CD4-positive, CD25-positive, alpha-beta regulatory T cell (primary cell): ENCODE results near the gene CACNG1. TPM values are rescaled to one million over a fixed set of nuclear protein-coding genes. Genes with fewer than 3 reads are reported as not detected.

Source experiments
- ATAC-seq, 2 donors: fragments of 150-1000 bp; cut with Tn5 transposase; one replicate each; pipeline ENCODE4 v1.10.0; 2021; ENCODE audit warnings: low read depth in 2 of 2, moderate number of reproducible peaks in 2 of 2, moderate library complexity in 1 of 2
- DNase-seq, 3 donors: peaks; one replicate each; pipeline versions ENCODE4 v3.0.0 to v3.0.0-alpha.2; 2012 to 2022; ENCODE audit warnings: mixed read lengths in 1 of 3
- H3K27ac ChIP-seq: one replicate; pipeline ENCODE4 v1.7.0; 2013; ENCODE audit warnings: mild to moderate bottlenecking, low read length; ENCODE audit not compliant: insufficient read depth, poor library complexity, severe bottlenecking
- H3K27me3 ChIP-seq: one replicate; pipeline ENCODE4 v1.7.0; 2013; ENCODE audit warnings: low read length; ENCODE audit not compliant: control insufficient read depth, insufficient read depth
- H3K36me3 ChIP-seq: one replicate; pipeline ENCODE4 v1.7.0; 2013; ENCODE audit warnings: mild to moderate bottlenecking, low read length, moderate library complexity; ENCODE audit not compliant: control insufficient read depth, insufficient read depth
- H3K4me1 ChIP-seq: 2 replicates; pipeline ENCODE4 v1.7.0; 2013; ENCODE audit warnings: mild to moderate bottlenecking, low read length; ENCODE audit not compliant: insufficient read depth, control insufficient read depth, poor library complexity, severe bottlenecking
- H3K4me3 ChIP-seq: one replicate; pipeline ENCODE4 v1.7.0; 2013; ENCODE audit warnings: low read depth, mild to moderate bottlenecking, low read length, moderate library complexity
- H3K9me3 ChIP-seq, 2 experiments: 1 replicate in 1 of 2; 2 replicates in 1 of 2; pipeline ENCODE4 v1.7.0; 2013; ENCODE audit warnings: low read length in 2 of 2, mild to moderate bottlenecking in 1 of 2, moderate library complexity in 1 of 2; ENCODE audit not compliant: control insufficient read depth in 2 of 2
- H3K27ac Mint-ChIP-seq, 3 donors: one replicate each; pipeline ENCODE4 v1.8.0; 2020 to 2022; ENCODE audit warnings: mild to moderate bottlenecking in 3 of 3, mixed read lengths in 3 of 3, moderate library complexity in 2 of 3
- H3K27me3 Mint-ChIP-seq: one replicate; pipeline ENCODE4 v1.8.0; 2022; ENCODE audit warnings: mild to moderate bottlenecking, mixed read lengths
- H3K36me3 Mint-ChIP-seq: one replicate; pipeline ENCODE4 v1.8.0; 2020; ENCODE audit warnings: mixed read lengths
- H3K4me1 Mint-ChIP-seq, 4 donors: one replicate each; pipeline ENCODE4 v1.8.0; 2020 to 2022; ENCODE audit warnings: mixed read lengths in 4 of 4, mild to moderate bottlenecking in 1 of 4
- H3K4me3 Mint-ChIP-seq, 4 donors: one replicate each; pipeline ENCODE4 v1.8.0; 2020 to 2022; ENCODE audit warnings: mild to moderate bottlenecking in 4 of 4, mixed read lengths in 4 of 4, moderate library complexity in 3 of 4
- H3K9me3 Mint-ChIP-seq, 7 donors: one replicate each; pipeline ENCODE4 v1.8.0; 2020 to 2022; ENCODE audit warnings: mixed read lengths in 7 of 7, mild to moderate bottlenecking in 3 of 7, moderate library complexity in 2 of 7
- polyA plus RNA-seq, 4 donors: library from polyadenylated mRNA; unstranded; fragments of 300-500 nt; fragmentation: Illumina TruSeq; gene quantifications; one replicate each; pipeline ENCODE4 v1.2.3, GENCODE V29; 2021
- total RNA-seq: library from RNA; stranded (reverse); gene quantifications from one replicate; pipeline ENCODE4 v1.2.3, GENCODE V29; 2022

Gene CACNG1
- total and polyA plus RNA-seq, 5 donors from 2014 or later, result not detected

GRCh38 chr17:67030641-67031040 is 13.7 kb upstream of the CACNG1 start:
- Histone ChIP-seq H3K27me3 (no peaks in the 10 kb centered on the region), H3K4me1 (no peaks in the 10 kb centered on the region), H3K27ac (no peak overlapping the region), H3K4me3 (no peak overlapping the region), H3K36me3 (no peaks in the 10 kb centered on the region), H3K9me3 (no peaks in the 10 kb centered on the region)
- Mint-ChIP-seq H3K27me3 (peaks cover 4% of the 10 kb centered on the region), H3K9me3 (peaks cover 0 to 1% (median 0%) of the 10 kb centered on the region in 7 donors), H3K27ac (no peak overlapping the region), H3K4me3 (no peak overlapping the region), H3K4me1 (no peaks in the 10 kb centered on the region), H3K36me3 (no peaks in the 10 kb centered on the region)
- no peak for ATAC-seq
- DNase-seq, result no peak

GRCh38 chr17:67032382-67032781 is 12.0 kb upstream of the CACNG1 start:
- Histone ChIP-seq H3K4me3 (no peak overlapping the region), H3K4me1 (no peaks in the 10 kb centered on the region), H3K27ac (no peak overlapping the region), H3K9me3 (no peaks in the 10 kb centered on the region), H3K27me3 (no peaks in the 10 kb centered on the region), H3K36me3 (no peaks in the 10 kb centered on the region)
- Mint-ChIP-seq H3K27ac (no peak overlapping the region), H3K4me3 (no peak overlapping the region), H3K4me1 (peaks cover 0 to 4% (median 0%) of the 10 kb centered on the region in 4 donors), H3K36me3 (no peaks in the 10 kb centered on the region), H3K27me3 (peaks cover 10% of the 10 kb centered on the region), H3K9me3 (peaks cover 0 to 2% (median 0%) of the 10 kb centered on the region in 7 donors)
- DNase-seq, result no peak
- ATAC-seq, result no peak

- Mint-ChIP-seq H3K4me1 (peaks cover 0 to 4% (median 0%) of the 10 kb centered on the region in 4 donors), H3K36me3 (no peaks in the 10 kb centered on the region), H3K9me3 (peaks cover 0 to 2% (median 0%) of the 10 kb centered on the region in 7 donors), H3K27me3 (peaks cover 10% of the 10 kb centered on the region), H3K27ac (peak overlapping the region in 1 of 3 donors; percentile 21), H3K4me3 (no peak overlapping the region)
- Histone ChIP-seq H3K27me3 (no peaks in the 10 kb centered on the region), H3K9me3 (no peaks in the 10 kb centered on the region), H3K4me3 (no peak overlapping the region), H3K4me1 (no peaks in the 10 kb centered on the region), H3K27ac (no peak overlapping the region), H3K36me3 (no peaks in the 10 kb centered on the region)
- ATAC-seq (no peak), DNase-seq (no peak)
These were observed 11.4 kb upstream of the CACNG1 start for GRCh38 chr17:67032985-67033384.

GRCh38 chr17:67033613-67034012 is 10.7 kb upstream of the CACNG1 start:
- Histone ChIP-seq H3K27me3 (no peaks in the 10 kb centered on the region), H3K4me1 (no peaks in the 10 kb centered on the region), H3K4me3 (no peak overlapping the region), H3K36me3 (no peaks in the 10 kb centered on the region), H3K27ac (no peak overlapping the region), H3K9me3 (no peaks in the 10 kb centered on the region)
- Mint-ChIP-seq H3K27ac (no peak overlapping the region), H3K27me3 (peaks cover 7% of the 10 kb centered on the region), H3K36me3 (no peaks in the 10 kb centered on the region), H3K4me1 (peaks cover 0 to 4% (median 0%) of the 10 kb centered on the region in 4 donors), H3K4me3 (no peak overlapping the region), H3K9me3 (peaks cover 0 to 2% (median 0%) of the 10 kb centered on the region in 7 donors)
- DNase-seq (no peak), ATAC-seq (no peak)

DNA sequence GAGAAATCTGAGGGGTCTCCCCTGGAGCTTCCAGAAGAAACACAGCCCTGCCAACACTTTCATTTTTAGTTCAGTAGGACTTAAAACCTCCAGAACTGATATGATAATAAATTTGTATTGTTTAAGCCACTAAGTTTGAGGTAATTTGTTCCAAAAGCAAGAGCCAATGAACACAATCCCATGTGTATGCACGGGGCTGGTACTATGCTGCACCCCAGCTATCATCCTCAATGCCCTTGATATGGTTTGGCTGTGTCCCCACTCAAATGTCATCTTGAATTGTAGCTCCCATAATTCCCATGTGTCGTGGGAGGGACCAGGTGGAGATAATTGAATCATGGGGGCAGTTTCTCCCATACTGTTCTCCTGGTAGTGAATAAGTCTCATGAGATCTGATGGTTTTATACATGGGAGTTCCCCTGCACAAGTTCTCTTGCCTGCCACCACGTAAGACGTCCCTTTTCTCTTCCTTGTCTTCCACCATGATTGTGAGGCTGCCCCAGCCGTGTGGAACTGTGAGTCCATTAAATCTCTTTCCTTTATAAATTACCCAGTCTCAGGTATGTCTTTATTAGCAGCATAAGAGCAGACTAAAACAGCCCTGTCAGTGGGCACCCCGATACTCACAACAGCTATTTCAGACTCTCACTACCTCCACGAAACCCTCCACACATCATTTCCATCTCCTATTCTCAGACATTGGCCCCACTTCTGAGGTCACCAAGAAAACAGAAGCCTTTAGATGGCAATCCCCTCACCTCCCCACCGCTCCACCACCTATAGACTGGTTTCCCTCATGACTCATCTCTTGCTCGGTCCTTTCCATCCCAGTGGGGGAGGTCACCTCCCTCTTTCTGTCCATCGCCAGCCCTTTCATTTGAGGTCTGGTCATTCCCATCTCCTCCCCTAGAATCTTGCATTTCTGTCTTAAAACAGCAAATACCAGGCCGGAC is 8.9 kb upstream of the CACNG1 start:
- Histone ChIP-seq H3K36me3 (no peaks in the 10 kb centered on the region), H3K4me1 (no peaks in the 10 kb centered on the region), H3K27me3 (no peaks in the 10 kb centered on the region), H3K27ac (no peak overlapping the region), H3K4me3 (no peak overlapping the region), H3K9me3 (no peaks in the 10 kb centered on the region)
- Mint-ChIP-seq H3K27me3 (peaks cover 11% of the 10 kb centered on the region), H3K4me3 (no peak overlapping the region), H3K36me3 (no peaks in the 10 kb centered on the region), H3K9me3 (peaks cover 0 to 2% (median 0%) of the 10 kb centered on the region in 7 donors), H3K4me1 (peaks cover 0 to 4% (median 0%) of the 10 kb centered on the region in 4 donors), H3K27ac (no peak overlapping the region)
- no peak for DNase-seq
- ATAC-seq, result no peak

GRCh38 chr17:67038861-67039365 is 5.4 kb upstream of the CACNG1 start:
- Mint-ChIP-seq H3K4me1 (peaks cover 0 to 4% (median 0%) of the 10 kb centered on the region in 4 donors), H3K9me3 (peaks cover 0 to 4% (median 0%) of the 10 kb centered on the region in 7 donors), H3K27ac (no peak overlapping the region), H3K27me3 (peaks cover 11% of the 10 kb centered on the region), H3K4me3 (no peak overlapping the region), H3K36me3 (no peaks in the 10 kb centered on the region)
- no peak for DNase-seq
- no peaks in the 10 kb centered on the region for H3K27me3 ChIP-seq
- H3K36me3 ChIP-seq, result no peaks in the 10 kb centered on the region
- no peak overlapping the region for H3K4me3 ChIP-seq
- H3K27ac ChIP-seq, result no peak overlapping the region
- ATAC-seq, result no peak
- no peaks in the 10 kb centered on the region for H3K4me1 ChIP-seq
- H3K9me3 ChIP-seq, result no peaks in the 10 kb centered on the region

DNA sequence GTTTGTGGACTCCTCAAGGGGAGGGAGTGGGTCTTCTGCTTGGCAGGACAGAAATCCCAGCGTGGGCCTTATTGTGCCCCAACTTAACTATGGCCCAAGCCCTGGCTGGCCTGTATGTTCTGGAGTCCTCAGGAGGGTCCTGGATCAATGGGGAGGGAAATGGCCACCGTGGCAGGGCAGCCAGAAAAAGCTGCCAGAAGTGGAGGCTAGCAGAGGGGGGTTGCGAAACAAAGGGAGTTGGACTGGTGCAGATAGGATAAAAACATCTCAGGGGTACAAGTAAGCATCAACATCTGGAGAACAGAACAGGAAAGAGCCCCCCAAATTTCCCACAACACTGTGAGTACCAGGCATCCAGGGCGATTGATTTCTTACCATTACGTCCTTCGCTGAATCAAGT is 3.7 kb upstream of the CACNG1 start:
- Mint-ChIP-seq H3K36me3 (no peaks in the 10 kb centered on the region), H3K4me1 (peaks cover 0 to 4% (median 0%) of the 10 kb centered on the region in 4 donors), H3K9me3 (peaks cover 0 to 4% (median 0%) of the 10 kb centered on the region in 7 donors), H3K4me3 (no peak overlapping the region), H3K27ac (no peak overlapping the region), H3K27me3 (peaks cover 11% of the 10 kb centered on the region)
- Histone ChIP-seq H3K4me1 (no peaks in the 10 kb centered on the region), H3K9me3 (no peaks in the 10 kb centered on the region), H3K4me3 (no peak overlapping the region), H3K36me3 (no peaks in the 10 kb centered on the region), H3K27me3 (no peaks in the 10 kb centered on the region), H3K27ac (no peak overlapping the region)
- ATAC-seq, result no peak
- DNase-seq, result no peak
